Kidney capillary endothelial cell (primary cell): ENCODE data around the gene APOA4.

Experiments
- DNase-seq: peaks from one replicate; pipeline ENCODE4 v3.0.0-alpha.2; 2018; ENCODE audit warnings: low spot score

Gene APOA4

DNA sequence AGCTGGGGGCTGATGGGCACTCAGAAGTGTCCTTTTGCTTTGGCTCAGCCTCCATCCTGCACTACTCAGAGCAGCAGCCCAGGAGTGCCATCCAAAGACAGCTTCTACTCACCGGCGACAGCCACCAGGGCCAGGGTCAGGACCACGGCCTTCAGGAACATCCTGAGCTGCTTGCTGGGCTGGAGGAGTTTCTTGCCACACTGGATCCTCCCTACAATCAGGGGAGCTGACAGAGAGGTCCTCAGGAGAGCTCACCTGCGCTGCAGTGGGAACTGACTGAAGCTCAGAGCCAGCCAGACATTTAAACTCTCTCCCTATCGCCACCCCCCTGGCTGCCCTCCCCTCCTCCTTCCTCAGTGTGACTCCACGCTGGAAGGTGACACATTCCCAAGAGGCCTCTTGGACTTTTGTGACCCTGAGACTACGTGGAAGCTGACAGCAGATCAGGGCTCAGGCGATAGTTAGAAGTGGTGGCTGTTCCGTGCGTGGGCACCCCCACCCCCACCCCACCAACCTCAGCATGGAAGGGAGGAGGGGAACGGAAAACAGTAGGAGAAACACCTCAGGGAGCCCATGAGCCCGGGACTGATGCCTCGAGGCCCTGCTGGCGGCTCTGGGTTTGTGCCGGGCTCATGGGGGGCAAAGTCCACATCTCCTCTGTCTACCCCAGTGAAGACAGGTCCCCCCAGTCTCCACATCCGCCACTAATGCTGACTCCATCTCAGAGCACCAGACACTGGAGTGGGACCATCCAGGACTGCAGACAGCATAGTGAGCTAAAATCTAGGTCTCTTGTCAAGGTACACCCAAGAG is at the start of gene APOA4:
Gene APOA4 (minus strand): TSS at position 274 of the 813 bp plus-strand sequence. CDS start 113 bp downstream, at position 161.
- no peak for DNase-seq

DNA sequence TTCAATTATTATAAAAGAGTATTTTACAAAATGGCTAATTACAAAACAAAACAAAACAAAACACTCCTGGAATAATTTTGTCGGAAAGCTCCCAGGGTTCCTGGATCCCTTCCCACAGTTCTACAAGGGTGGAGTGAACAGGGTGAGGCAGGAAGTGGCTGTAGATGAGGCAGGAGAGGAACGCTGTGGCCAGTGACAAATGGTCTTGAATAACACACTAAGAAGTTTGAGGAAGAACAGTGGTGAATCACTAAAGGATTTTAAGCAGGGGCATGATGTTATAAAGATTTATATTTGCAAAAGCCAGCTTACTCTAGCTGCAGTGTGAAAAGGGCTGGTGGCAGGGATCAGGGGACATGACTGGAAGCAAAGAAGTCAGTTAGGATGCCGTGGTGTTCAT is 48.1 kb upstream of the APOA4 start:
- peak; percentile 40 for DNase-seq

DNA sequence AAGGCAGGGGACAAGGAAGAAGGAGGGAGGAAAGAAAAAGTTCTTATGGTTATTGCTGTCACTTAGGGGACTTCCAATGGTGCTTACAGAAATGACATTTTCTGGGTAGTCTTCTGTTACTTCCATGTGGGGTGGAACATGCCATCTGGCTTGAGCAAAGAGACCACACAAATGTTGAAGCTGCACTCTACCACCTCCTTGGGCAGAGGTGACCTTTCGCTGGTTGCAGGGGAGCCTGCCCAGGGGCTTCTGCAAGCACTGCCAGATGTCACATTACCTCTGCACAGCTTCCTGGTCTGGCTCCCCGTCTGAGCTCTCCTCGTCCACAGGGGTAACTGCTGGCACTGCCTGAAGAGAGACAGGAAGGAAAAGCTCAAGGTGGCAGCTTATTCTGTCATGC is 47.0 kb upstream of the APOA4 start:
- no peak for DNase-seq

DNA sequence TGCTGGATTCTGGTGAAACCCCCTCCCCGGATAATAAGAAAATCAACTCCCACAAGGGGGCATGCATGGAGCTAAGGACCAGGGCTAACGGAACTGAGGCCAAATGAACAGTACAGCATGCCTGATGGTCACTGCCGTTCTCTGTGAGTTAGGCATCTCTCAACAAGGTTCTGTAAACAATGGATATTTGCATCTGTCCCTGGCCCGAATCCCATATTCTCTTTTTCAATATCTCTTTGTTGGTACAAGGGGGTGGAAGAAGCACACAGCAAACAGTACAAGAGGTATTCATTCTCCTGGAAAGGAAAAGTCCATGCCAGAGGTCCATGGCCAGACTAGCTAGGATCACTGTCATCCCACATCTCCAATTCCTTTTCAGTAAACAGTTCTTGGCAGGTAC is 46.5 kb upstream of the APOA4 start:
- DNase-seq: no peak

DNA sequence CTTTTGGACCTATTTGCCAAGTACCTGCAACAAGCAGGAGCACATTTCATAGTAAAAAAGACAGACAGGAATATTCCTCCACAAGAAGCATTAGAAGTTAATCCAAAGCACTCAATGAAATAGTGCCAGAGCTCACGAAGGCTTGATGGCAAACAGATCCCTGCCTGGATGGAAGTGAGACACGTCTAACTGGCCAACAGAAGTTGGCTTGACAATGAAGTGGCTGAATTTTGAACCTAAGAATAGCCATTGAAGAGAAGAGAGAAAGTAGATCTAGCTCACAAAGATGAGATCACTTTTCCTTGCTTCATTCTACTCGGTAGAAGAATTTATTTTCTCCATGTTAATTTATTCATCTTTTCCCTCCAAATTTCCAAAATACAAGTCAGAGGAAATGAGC is 45.0 kb upstream of the APOA4 start:
- DNase-seq: no peak

DNA sequence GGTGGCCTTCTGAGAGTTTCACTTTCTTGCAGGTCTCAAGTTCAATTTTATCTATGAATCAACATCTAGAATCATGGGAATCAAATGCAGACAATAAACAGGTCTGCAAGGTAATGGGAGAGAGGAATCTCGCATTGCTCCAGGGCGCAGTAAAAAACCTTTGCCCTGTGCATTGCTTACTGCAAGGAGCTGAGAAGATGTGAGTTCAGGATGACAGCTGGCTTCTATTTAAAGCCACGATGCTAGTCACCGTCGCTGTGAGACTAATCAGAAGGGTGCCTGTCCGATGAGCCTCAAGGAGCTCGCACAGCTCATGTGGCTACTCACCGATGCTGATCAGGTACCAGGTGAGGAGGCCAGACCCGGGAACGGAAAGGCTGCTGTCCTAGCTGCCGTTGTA is 44.5 kb upstream of the APOA4 start:
- DNase-seq: no peak

DNA sequence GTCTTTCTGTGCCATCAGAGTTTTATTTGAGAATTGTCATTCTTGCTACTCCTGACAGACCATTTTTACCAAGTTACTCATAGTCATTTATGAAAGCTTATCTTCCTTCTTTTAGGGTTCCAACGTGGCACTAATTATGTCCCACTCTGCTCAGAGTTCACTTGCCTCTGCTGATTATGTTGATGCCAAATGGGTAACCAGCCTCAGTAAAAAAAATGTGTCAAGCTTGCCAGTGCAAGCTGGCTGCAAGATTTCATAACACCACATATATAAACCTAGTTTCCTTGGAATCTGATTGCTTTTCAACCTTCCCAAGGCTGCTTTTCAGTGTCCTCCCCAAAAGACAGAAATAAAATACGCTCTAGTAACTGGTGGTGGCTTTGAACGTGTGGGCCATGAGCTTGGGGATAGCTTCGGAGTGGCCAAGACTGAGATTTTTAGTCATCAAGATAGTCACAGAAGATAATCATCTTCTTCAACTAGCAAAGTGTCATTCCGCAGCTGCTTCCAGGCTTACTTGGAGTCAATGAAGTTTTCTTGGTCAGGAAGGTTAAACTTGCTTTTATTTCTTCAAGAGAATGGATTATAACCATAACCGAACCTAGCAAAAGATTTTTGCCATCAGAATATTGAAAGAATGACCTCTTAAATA is 43.8 kb upstream of the APOA4 start:
- no peak for DNase-seq

DNA sequence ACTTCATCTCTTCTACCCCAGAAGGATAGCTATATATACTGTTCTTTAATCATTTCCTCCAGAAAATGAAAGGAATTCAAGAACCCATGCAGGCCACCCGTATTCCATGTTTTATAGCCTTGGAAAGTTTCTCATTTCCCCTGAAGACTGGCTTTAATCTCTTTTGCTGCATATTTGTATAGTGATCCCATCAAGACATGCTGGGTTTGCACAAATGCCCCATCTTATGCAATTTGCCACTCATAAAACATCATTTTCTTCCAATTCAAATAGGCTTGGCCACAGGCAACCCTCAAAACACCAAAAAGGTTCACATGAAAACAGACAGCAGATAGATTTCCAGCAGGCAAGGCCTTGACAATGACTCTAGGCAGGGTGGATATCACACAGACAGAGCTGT is 42.6 kb upstream of the APOA4 start:
- DNase-seq: no peak

DNA sequence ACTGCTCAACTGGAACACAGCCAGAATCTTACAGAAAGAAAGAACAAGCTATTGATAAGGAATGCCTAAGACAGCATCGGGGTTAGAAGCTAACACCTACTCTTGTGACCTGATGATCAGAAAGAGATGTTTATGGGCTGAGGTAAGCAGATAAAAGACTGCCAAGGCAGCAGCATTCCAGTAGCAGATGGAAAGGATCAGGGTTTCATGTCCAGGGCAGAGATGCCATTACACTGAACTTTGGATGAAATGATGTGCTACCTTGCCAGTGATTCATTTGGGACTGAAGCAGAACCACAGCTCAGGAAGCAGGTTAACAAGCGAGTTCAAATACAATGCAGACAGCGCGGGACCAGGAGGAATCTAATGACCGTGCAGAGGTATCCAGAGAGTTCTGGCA is 41.4 kb upstream of the APOA4 start:
- DNase-seq: no peak

DNA sequence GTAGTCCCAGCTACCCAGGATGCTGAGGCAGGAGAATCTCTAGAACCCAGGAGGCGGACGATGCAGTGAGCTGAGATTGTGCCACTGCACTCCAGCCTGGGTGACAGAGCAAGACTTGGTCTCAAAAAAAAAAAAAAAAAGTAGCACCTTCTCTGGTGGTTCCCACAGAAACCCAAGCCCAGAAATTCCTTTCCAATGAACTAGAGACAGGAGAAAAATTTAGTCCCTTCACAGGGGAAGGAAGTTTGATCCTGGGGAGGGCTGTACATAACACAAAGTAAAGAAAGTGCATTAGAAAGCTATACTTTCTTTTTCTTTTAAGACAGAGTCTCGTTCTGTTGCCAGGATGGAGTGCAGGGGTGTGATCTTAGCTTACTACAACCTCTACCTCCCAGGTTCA is 39.8 kb upstream of the APOA4 start:
- DNase-seq: no peak

DNA sequence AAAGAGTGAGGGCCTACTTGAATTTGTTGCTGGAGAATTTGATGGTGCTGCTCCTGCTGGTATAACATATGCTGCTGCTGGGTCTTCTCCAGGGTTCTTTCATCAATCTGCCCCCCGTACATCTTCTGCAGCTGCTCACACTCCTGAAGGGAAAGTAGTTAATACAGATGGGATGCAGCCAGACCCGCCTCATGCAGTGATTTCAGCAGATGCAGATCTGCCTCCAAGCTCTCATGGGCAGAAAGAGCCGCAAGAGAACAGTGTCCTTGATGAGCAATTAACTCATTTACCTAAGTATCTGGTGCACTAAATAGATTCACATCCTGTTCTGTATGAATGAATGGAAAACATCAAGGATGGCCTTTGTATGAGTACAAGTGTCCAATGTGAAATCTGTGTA is 39.1 kb upstream of the APOA4 start:
- DNase-seq: no peak

DNA sequence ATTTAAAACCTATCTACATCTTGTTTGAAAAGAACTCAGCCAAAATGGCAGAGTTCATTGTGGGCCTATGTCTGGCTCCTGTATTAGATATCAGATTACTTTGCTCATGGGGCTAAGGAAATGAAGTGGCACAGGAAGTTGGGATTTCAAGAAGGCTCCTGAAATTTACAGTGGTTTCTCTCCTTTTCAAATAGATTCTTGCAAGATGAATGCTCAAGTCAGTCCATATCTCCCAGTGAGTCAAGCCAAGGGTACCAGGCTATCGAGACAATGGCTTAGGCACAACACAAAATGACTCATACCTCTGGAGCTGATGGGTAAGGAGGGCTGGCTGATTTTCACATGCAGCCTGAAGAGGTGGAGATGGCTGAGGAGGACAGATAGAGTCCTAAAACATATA is 38.4 kb upstream of the APOA4 start:
- DNase-seq: peak; percentile 90

DNA sequence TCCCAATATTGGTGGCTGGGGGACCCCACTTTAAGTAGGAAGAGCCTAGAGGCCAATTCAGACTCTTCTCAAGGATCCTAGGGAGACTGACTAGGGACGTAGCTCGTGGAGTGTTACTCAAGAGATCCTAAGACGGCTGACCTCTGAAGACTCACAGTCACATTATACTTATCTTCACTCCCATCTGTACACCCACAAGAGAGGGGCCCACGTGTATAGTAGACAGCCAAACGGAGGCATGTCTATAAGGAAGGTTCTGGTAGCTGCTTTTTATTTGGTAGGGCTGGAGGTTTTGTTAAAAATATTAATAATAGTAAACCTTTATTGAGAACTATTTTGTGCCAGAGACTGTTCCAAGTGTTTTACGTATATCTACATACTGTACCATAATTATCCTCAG is 37.2 kb upstream of the APOA4 start:
- no peak for DNase-seq

DNA sequence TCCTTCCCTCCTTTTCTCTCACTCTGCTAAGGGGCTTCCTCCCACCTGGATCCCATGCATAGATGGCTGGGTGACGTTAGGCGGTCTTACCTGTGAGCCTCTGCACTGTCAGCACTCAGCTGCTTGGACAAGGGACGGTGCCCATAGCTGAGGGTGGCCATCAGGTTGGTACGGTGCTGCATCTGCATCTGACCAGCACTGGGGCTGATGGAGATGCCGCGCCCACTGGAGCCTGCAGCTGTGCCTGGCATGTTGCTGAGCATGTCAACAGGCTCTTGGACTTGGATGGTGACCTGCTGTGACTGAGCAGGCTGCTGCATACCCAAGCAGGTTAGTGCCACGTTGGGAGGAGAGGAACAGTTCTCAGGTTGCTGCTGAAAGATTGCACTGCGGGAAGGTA is 36.1 kb upstream of the APOA4 start:
- DNase-seq: no peak

DNA sequence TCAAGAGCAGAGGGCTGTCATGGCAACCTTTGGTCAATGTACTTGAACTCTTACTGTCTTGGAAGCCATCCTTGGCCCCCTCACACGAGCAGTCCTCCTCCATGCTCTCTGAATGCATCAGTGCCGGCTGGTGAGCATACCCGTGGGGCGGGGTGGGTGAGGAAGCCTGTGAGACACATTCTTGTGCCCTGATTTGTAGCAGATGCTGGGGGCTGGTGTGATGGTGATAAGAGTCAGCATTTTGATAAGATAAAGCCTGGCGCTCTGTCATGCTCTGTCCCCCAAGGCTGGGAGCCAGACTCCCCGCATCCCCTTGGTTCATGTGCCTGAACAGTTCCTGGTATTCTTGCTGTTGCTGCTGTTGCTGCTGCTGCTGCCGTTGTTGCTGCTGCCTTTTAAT is 34.8 kb upstream of the APOA4 start:
- no peak for DNase-seq

DNA sequence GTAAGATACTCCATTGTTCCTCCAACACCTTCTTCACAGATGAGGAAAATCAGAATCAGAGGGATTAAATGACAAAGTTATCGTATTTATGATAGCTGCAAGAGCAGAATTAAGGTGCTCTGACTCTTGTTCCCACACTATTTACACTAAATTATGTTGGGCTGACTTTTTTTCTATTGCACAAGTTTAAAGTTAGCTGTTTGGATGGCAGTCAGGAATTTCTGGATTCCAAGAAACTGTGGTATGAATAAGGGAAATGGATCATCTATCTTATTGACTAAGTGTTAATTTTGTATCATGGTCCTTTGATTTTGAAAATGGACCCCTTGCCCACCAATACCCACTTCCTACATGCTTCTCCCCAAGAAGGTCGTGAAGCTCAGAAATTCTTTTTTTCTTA is 34.2 kb upstream of the APOA4 start:
- no peak for DNase-seq

DNA sequence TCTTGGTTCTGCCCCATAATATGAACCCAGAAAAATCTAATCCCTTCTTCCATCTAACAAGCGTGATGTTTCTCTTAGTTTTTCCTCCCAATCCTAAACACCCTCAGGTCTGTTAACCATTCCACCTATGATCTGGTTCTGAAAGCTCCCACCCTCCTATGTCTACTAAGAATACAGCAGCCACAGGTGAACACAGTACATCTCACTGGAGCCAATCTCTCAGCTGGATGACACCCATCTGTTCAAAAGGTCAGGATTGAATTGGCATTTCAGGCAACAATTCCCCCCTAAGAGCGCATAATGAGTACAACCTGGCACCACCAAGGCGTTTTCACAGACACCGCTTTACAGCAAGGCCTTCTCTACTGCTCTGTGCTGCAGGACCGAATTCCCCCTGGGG is 33.3 kb upstream of the APOA4 start:
- no peak for DNase-seq

DNA sequence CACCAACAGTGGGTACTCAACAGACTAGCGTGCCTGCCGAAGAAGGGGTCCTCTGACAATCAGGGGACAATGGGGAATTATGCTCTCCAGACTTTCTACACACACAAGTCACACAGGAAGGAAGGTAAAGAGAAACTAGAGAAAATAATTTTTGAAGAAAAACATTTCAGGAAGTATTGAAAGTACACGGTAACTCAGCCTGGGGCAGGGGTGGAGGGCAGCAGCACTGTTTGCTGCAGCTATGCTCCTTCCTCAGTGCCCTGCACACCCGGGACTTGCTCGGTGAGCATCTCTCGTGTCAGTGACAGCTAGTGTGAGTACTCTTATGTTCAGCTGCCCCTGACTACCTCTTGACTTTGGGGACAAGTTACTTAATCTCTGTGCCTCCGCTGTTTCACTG is 32.3 kb upstream of the APOA4 start:
- DNase-seq: no peak

DNA sequence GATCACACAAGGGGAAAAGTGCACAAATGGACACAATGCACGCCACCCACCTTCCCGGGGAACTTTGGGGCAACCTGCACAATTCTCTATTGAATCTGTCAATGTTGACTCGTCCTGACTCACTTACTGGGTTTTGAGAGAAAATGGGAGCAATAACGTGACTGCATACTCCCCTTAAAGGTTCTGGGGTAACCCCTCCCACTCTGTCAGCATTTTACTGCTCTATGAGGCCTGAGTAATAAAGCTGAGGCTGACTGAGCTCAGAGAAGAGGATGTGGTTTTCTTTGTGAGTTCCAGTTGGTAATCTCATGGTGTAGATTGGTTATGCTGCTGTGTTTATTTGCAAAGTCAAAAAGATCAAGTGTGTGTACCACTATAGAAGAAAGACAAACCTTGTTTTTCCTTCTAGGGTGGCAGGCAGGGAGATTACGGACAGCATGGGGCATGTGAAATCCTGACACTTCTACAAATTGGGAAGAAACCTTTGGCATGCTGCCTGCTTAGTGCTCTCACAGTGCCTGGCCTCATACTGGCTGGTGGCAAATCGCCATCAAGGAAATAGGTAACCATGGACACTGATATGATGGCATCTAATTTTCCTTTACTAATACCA is 30.5 kb upstream of the APOA4 start:
- peak; percentile 66 for DNase-seq

DNA sequence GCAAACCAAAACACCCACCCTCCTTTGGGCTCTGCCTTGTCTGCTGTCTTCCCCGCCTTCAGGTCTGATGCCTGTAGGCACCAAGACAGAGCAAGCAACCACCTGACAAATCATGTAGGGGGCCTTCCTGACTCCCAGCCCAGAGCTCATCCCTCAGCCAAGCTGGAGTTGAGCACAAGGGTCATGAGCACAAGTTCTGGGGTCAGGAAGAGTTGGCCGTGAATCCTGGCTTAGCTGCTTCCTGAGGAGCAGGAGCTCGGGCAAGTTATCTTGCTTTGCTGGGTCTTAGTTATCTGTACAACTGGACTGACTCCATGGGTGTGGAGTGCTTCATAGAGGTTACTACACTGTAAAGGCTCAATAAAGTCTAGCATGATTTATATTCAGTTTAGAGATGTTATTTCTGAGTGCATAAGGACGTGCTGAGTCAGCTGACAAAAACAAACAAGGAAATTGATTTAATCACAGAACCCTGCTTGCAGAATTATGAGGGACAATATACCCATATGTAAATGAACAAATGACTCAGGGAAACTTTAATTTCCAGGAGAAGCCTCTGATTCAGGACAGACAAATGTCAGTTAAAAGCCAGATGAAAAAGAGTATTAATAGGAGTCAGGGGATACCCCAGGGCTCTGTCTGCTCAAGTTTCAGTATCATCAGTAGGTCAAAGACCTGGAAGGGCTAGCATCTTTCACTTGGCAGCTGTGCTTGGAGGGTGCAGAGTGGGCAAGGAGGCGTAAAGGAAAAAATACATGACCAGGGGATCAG is 29.3 kb upstream of the APOA4 start:
- DNase-seq: no peak

DNA sequence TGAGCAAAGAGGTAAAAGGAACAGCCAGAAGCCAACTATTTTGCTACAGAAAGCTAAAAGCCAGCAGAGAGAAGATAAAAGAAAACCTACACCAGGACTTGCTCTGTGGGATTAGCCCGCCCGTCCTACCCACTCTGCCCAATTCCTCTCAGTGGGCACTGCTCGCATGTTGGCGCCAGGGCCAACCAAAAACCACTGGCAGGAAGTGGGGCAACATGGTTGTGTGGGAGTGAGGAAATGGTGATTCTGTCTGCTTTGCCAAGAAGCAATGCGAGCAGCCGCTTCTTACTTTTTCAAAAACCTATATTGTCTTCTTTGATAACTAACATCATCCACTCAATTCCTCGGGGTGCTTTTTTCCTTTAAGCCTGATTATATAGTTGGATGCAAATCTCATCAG is 28.5 kb upstream of the APOA4 start:
- no peak for DNase-seq

DNA sequence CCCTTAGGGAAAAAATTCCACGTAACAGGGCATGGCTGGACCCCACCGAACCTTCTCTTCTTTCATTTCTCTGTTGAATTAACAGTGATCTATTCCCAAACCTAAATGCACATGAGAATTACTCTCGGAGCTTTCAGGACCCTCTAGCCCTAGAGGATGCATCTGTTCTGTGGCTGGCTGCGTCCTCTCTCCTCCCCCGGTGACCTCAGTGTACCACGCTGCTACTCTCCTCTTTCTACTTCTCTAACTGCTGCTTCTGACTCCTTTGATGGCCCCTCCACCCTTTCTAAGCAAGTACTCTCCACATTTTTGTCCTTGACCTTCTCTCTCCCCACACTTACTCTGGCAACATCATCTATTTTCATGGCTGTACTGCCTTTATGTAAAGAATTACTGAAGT is 26.4 kb upstream of the APOA4 start:
- no peak for DNase-seq

DNA sequence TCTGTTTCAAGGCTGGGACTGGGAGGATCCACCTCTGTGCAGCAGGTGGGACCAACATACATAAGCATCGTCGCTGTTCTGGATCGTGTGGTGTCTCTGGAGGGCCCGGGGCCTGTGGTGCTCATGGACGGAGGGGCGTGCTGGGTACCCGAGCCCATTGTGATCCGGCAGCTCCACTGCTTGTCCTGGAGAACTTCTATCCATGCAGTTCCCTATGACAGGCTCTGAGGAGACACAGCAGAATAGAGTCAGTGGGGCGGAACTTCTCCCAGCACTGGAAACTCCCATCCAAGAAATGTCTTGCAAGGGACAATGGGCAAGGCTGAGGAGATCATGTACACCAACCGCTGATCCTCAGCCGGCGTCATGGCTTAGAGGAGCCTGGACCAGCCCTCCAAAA is 26.0 kb upstream of the APOA4 start:
- DNase-seq: no peak
